ENCODE results near the gene NLE1. TPM values are rescaled to one million over a fixed set of nuclear protein-coding genes. Genes with fewer than 3 reads are reported as not detected.
"Not testable (repeated sequence)": the region's sequence is repeated elsewhere in the genome, so short reads cannot be mapped to it uniquely, and the experiment has no call there.

Gene NLE1
- total RNA-seq, 2 donors from 2014 or later: 8.1 to 10.7 TPM

GRCh38 chr17:35185849-35186248 is 43.7 kb upstream of the NLE1 start:
- ATAC-seq (ENCODE audit: insufficient number of reproducible peaks, low FRiP score, low read depth) (no peak), DNase-seq (ENCODE audit: low spot score) (no peak)
- no peak overlapping the region for H3K27ac ChIP-seq
- H3K36me3 ChIP-seq: no peaks in the 10 kb centered on the region
- no peaks in the 10 kb centered on the region for H3K4me1 ChIP-seq (ENCODE audit: control insufficient read depth in 1 of 2, low read depth in 2 of 2)
- TF ChIP-seq, protein P1, sequence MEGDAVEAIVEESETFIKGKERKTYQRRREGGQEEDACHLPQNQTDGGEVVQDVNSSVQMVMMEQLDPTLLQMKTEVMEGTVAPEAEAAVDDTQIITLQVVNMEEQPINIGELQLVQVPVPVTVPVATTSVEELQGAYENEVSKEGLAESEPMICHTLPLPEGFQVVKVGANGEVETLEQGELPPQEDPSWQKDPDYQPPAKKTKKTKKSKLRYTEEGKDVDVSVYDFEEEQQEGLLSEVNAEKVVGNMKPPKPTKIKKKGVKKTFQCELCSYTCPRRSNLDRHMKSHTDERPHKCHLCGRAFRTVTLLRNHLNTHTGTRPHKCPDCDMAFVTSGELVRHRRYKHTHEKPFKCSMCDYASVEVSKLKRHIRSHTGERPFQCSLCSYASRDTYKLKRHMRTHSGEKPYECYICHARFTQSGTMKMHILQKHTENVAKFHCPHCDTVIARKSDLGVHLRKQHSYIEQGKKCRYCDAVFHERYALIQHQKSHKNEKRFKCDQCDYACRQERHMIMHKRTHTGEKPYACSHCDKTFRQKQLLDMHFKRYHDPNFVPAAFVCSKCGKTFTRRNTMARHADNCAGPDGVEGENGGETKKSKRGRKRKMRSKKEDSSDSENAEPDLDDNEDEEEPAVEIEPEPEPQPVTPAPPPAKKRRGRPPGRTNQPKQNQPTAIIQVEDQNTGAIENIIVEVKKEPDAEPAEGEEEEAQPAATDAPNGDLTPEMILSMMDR (IDR thresholded peaks at IDR 0.05): no peak
- H3K27me3 ChIP-seq (replicated peaks; ENCODE audit: insufficient read depth): no peaks in the 10 kb centered on the region
- no peaks in the 10 kb centered on the region for H3K9me3 ChIP-seq
- no peak overlapping the region for H3K4me3 ChIP-seq

- H3K9me3 ChIP-seq: no peaks in the 10 kb centered on the region
- no peak overlapping the region for H3K4me3 ChIP-seq
- TF ChIP-seq, protein P1 (IDR thresholded peaks at IDR 0.05): no peak
- DNase-seq (ENCODE audit: low spot score) (no peak), ATAC-seq (ENCODE audit: insufficient number of reproducible peaks, low FRiP score, low read depth) (no peak)
- no peaks in the 10 kb centered on the region for H3K4me1 ChIP-seq (ENCODE audit: control insufficient read depth in 1 of 2, low read depth in 2 of 2)
- no peak overlapping the region for H3K27ac ChIP-seq
- no peaks in the 10 kb centered on the region for H3K27me3 ChIP-seq (replicated peaks; ENCODE audit: insufficient read depth)
- no peaks in the 10 kb centered on the region for H3K36me3 ChIP-seq
These were observed 42.2 kb upstream of the NLE1 start for GRCh38 chr17:35184274-35184673.

DNA sequence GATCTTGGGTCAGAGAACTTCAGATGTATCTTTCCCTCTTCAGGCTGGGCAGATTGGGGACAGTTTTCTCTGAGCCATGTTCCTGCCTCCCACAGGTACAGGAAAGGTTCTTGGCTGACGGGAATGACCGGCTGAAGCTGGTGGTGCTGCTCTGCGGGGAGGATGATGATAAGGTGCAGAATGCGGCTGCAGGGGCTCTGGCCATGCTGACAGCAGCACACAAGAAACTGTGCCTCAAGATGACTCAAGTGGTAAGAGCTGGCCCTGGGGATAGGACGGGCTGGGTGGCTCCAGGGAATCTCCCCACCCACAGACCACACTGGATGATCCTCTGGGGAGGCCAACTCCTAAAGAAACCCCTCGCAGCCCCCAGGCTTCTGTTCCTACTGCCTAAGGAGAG is 41.2 kb upstream of the NLE1 start:
- H3K4me1 ChIP-seq (ENCODE audit: control insufficient read depth in 1 of 2, low read depth in 2 of 2): no peaks in the 10 kb centered on the region
- no peak overlapping the region for H3K4me3 ChIP-seq
- ATAC-seq (ENCODE audit: insufficient number of reproducible peaks, low FRiP score, low read depth) (no peak), DNase-seq (ENCODE audit: low spot score) (no peak)
- no peaks in the 10 kb centered on the region for H3K27me3 ChIP-seq (replicated peaks; ENCODE audit: insufficient read depth)
- TF ChIP-seq, protein P1 (IDR thresholded peaks at IDR 0.05): no peak
- H3K27ac ChIP-seq: no peak overlapping the region
- H3K9me3 ChIP-seq: no peaks in the 10 kb centered on the region
- no peaks in the 10 kb centered on the region for H3K36me3 ChIP-seq

GRCh38 chr17:35179379-35179778 is 37.3 kb upstream of the NLE1 start:
- not testable (repeated sequence) for H3K36me3 ChIP-seq; H3K27me3 ChIP-seq (replicated peaks; ENCODE audit: insufficient read depth); ATAC-seq (ENCODE audit: insufficient number of reproducible peaks, low FRiP score, low read depth); DNase-seq (ENCODE audit: low spot score); H3K4me3 ChIP-seq; H3K4me1 ChIP-seq (ENCODE audit: control insufficient read depth in 1 of 2, low read depth in 2 of 2); H3K9me3 ChIP-seq; H3K27ac ChIP-seq

DNA sequence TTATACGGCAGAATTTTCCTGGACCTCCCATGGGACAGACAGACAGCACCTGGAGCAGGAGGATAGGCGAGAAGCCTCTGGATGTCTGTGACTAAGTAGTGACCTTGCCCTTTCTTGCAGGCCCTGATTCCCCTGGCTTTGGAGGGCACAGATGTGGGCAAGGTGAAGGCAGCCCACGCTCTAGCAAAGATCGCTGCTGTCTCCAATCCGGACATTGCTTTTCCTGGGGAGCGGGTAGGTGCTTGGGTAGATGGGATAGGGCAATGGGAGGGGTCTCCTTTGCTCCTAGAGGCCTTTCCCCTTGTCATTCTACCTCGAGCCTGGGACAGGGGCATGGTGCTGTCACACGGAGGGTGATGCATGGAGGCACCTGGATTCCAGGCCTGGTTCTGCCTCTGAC is 34.8 kb upstream of the NLE1 start:
- H3K4me1 ChIP-seq (ENCODE audit: control insufficient read depth in 1 of 2, low read depth in 2 of 2): no peaks in the 10 kb centered on the region
- H3K27me3 ChIP-seq (replicated peaks; ENCODE audit: insufficient read depth): no peaks in the 10 kb centered on the region
- H3K4me3 ChIP-seq: no peak overlapping the region
- DNase-seq (ENCODE audit: low spot score) (no peak), ATAC-seq (ENCODE audit: insufficient number of reproducible peaks, low FRiP score, low read depth) (no peak)
- TF ChIP-seq, protein P1 (IDR thresholded peaks at IDR 0.05): no peak
- no peaks in the 10 kb centered on the region for H3K9me3 ChIP-seq
- H3K27ac ChIP-seq: no peak overlapping the region
- H3K36me3 ChIP-seq: no peaks in the 10 kb centered on the region

GRCh38 chr17:35175638-35176415 is 33.7 kb upstream of the NLE1 start:
- TF ChIP-seq, protein P1 (IDR thresholded peaks at IDR 0.05): no peak
- H3K4me1 ChIP-seq (ENCODE audit: control insufficient read depth in 1 of 2, low read depth in 2 of 2): no peaks in the 10 kb centered on the region
- no peak overlapping the region for H3K27ac ChIP-seq
- no peaks in the 10 kb centered on the region for H3K27me3 ChIP-seq (replicated peaks; ENCODE audit: insufficient read depth)
- no peaks in the 10 kb centered on the region for H3K9me3 ChIP-seq
- no peak for DNase-seq (ENCODE audit: low spot score)
- no peak for ATAC-seq (ENCODE audit: insufficient number of reproducible peaks, low FRiP score, low read depth)
- no peaks in the 10 kb centered on the region for H3K36me3 ChIP-seq
- no peak overlapping the region for H3K4me3 ChIP-seq

Data from thoracic aorta (tissue), 2 donors.